Liver (tissue), 9 donors: ENCODE measurements around the gene TRIL. TPM values are rescaled to one million over a fixed set of nuclear protein-coding genes. Genes with fewer than 3 reads are reported as not detected.

Source experiments
- DNase-seq: peaks from one replicate; pipeline ENCODE4 v3.0.0-alpha.2; 2017; ENCODE audit warnings: low spot score
- H3K27ac ChIP-seq, 2 donors: one replicate each; pipeline ENCODE4 v1.7.0; 2013; ENCODE audit warnings: inconsistent platforms in 2 of 2, low read length in 2 of 2, control low read depth in 1 of 2, low read depth in 1 of 2, mild to moderate bottlenecking in 1 of 2
- H3K27me3 ChIP-seq, 4 donors: one replicate each; pipeline versions ENCODE4 v1.6.1 to v1.7.0; 2013; ENCODE audit warnings: low read length in 3 of 4, inconsistent platforms in 1 of 4, mild to moderate bottlenecking in 1 of 4, moderate library complexity in 1 of 4; ENCODE audit not compliant: control insufficient read depth in 4 of 4, insufficient read depth in 4 of 4
- H3K36me3 ChIP-seq, 4 donors: one replicate each; pipeline versions ENCODE4 v1.6.1 to v1.7.0; 2013; ENCODE audit warnings: low read length in 3 of 4, mild to moderate bottlenecking in 3 of 4, low read depth in 1 of 4, moderate library complexity in 1 of 4; ENCODE audit not compliant: control insufficient read depth in 4 of 4, insufficient read depth in 3 of 4
- H3K4me1 ChIP-seq, 4 donors: one replicate each; pipeline versions ENCODE4 v1.6.1 to v1.7.0; 2013; ENCODE audit warnings: low read length in 3 of 4, mild to moderate bottlenecking in 3 of 4, moderate library complexity in 1 of 4; ENCODE audit not compliant: control insufficient read depth in 4 of 4, insufficient read depth in 4 of 4
- H3K4me3 ChIP-seq, 3 donors: one replicate each; pipeline versions ENCODE4 v1.6.1 to v1.7.0; 2013; ENCODE audit warnings: low read length in 3 of 3, control low read depth in 1 of 3, low read depth in 1 of 3, mild to moderate bottlenecking in 1 of 3
- H3K9ac ChIP-seq, 2 donors: one replicate each; pipeline ENCODE4 v1.7.0; 2013; ENCODE audit warnings: low read length in 2 of 2, mild to moderate bottlenecking in 2 of 2, moderate library complexity in 2 of 2, control low read depth in 1 of 2, low read depth in 1 of 2
- H3K9me3 ChIP-seq, 4 donors: one replicate each; pipeline versions ENCODE4 v1.6.1 to v1.7.0; 2013; ENCODE audit warnings: low read length in 3 of 4; ENCODE audit not compliant: control insufficient read depth in 4 of 4
- FOXA1 ChIP-seq: IDR thresholded peaks from 2 replicates; pipeline ENCODE4 v1.6.1; 2016; ENCODE audit warnings: antibody characterized with exemption
- FOXA2 ChIP-seq: IDR thresholded peaks from 2 replicates; pipeline ENCODE4 v1.6.1; 2016; ENCODE audit warnings: antibody characterized with exemption
- GABPA ChIP-seq, 2 donors: IDR thresholded peaks in 1 of 2; conservative IDR thresholded peaks in 1 of 2; 2 replicates each; pipeline ENCODE4 v1.6.1; 2016; ENCODE audit warnings: antibody characterized with exemption in 2 of 2, mild to moderate bottlenecking in 1 of 2, moderate library complexity in 1 of 2
- HNF4A ChIP-seq, 2 donors: conservative IDR thresholded peaks; 2 replicates each; pipeline ENCODE4 v1.6.1; 2016; ENCODE audit warnings: antibody characterized with exemption in 2 of 2, mild to moderate bottlenecking in 2 of 2
- MAX ChIP-seq: IDR thresholded peaks from 2 replicates; pipeline ENCODE4 v1.6.1; 2016; ENCODE audit warnings: antibody characterized with exemption
- RAD21 ChIP-seq, 2 donors: IDR thresholded peaks; 2 replicates each; pipeline ENCODE4 v1.6.1; 2016; ENCODE audit warnings: antibody characterized with exemption in 2 of 2, mild to moderate bottlenecking in 2 of 2
- RXRA ChIP-seq, 2 donors: IDR thresholded peaks; 2 replicates each; pipeline ENCODE4 v1.6.1; 2017 to 2018; ENCODE audit warnings: antibody characterized with exemption in 2 of 2, mild to moderate bottlenecking in 1 of 2
- SP1 ChIP-seq: IDR thresholded peaks from 2 replicates; pipeline ENCODE4 v1.6.1; 2018; ENCODE audit warnings: antibody characterized with exemption, mild to moderate bottlenecking
- YY1 ChIP-seq: IDR thresholded peaks from 2 replicates; pipeline ENCODE4 v1.6.1; 2016; ENCODE audit warnings: antibody characterized with exemption, mild to moderate bottlenecking
- WGBS: extraction: QIAGEN DNeasy Blood & Tissue Kit; methylation state at CpG from one replicate; pipeline ENCODE4 v1.1.7; 2013; 5-methylcytosine and 5-hydroxymethylcytosine counted together
- polyA plus RNA-seq, 2 donors: library from polyadenylated mRNA; stranded (reverse) in 1 of 2; unstranded in 1 of 2; fragments of 200-250 nt in 1 of 2; fragments of >200 nt in 1 of 2; fragmentation: Nextera tagmentation in 1 of 2; extraction: Ambion mirVana in 1 of 2; gene quantifications; one replicate each; pipeline versions ENCODE4 v1.2.1 to v1.2.3, GENCODE V29; 2013 to 2015
- total RNA-seq, 2 donors: library from RNA; depleted of rRNA; stranded (reverse); fragments of >200 nt; gene quantifications; one replicate each; pipeline ENCODE4 v1.2.3, GENCODE V29; 2014
- TF ChIP-seq, protein P1 (sequence below): IDR thresholded peaks from 2 replicates; pipeline ENCODE4 v1.6.1; 2016; ENCODE audit warnings: antibody characterized with exemption, mild to moderate bottlenecking
- TF ChIP-seq, protein P2 (sequence below): fragments of 150-350 bp; IDR thresholded peaks from 2 replicates; pipeline ENCODE4 v1.5.1; 2017; ENCODE audit warnings: improper control_type of control experiment, low read depth, low read length; ENCODE audit not compliant: missing input control
- donor health status: healthy.
- donor health status: healthy.
- donor health status: healthy.
- donor health status: healthy.
- donor health status: healthy.

The TRIL gene
- total and polyA plus RNA-seq, 4 donors, result 0.06 to 0.67 (median 0.35) TPM

DNA sequence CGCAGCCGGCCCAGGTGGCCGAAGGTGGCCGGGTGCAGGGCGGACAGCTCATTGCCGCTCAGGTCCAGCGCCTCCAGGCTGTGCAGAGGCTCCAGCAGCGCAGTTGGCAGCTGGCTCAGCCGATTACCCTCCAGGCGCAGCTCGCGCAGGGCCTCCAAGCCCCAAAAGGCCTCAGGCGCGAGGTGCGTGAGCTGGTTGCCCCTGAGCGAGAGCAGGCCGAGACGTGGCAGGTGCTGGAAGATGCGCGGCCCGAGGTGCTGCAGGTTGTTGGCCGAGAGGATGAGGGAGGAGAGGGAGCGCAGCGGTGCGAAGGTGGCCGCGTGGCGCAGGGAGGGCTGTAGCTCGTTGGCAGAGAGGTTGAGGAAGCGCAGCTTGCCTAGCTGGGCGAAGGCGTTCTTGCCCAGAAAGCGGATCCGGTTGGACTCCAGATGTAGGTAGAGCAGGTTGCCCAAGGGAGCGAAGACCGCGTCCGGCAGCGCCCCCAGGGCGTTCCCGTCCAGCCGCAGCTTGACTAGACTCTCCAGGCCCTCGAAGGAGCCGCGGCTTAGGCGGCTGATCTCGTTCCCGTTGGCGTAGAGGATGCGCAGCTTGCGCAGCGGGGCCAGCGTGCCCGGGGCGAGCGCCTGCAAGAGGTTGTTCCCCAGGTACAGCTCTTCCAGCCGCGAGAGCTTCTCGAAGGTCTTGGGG is 923 bp downstream of the TRIL start (continued):
- TF ChIP-seq MAX (no peak), RXRA (IDR thresholded peaks at IDR 0.05) (no peak)
- TF ChIP-seq, protein P1, sequence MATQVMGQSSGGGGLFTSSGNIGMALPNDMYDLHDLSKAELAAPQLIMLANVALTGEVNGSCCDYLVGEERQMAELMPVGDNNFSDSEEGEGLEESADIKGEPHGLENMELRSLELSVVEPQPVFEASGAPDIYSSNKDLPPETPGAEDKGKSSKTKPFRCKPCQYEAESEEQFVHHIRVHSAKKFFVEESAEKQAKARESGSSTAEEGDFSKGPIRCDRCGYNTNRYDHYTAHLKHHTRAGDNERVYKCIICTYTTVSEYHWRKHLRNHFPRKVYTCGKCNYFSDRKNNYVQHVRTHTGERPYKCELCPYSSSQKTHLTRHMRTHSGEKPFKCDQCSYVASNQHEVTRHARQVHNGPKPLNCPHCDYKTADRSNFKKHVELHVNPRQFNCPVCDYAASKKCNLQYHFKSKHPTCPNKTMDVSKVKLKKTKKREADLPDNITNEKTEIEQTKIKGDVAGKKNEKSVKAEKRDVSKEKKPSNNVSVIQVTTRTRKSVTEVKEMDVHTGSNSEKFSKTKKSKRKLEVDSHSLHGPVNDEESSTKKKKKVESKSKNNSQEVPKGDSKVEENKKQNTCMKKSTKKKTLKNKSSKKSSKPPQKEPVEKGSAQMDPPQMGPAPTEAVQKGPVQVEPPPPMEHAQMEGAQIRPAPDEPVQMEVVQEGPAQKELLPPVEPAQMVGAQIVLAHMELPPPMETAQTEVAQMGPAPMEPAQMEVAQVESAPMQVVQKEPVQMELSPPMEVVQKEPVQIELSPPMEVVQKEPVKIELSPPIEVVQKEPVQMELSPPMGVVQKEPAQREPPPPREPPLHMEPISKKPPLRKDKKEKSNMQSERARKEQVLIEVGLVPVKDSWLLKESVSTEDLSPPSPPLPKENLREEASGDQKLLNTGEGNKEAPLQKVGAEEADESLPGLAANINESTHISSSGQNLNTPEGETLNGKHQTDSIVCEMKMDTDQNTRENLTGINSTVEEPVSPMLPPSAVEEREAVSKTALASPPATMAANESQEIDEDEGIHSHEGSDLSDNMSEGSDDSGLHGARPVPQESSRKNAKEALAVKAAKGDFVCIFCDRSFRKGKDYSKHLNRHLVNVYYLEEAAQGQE, result no peak

- H3K4me1 ChIP-seq, result peaks cover 12 to 30% (median 22%) of the 10 kb centered on the region in 4 donors
- WGBS, result 1% methylated on average over 39 of the region's 39 CpGs
- no peak overlapping the region for H3K9ac ChIP-seq
- DNase-seq, result peak; percentile 40
- H3K9me3 ChIP-seq, result peaks cover 0 to 14% (median 0%) of the 10 kb centered on the region in 4 donors
- peak overlapping the region in 2 of 3 donors; percentile 22 to 61 for H3K4me3 ChIP-seq
- peaks cover 0 to 3% (median 0%) of the 10 kb centered on the region in 4 donors for H3K27me3 ChIP-seq
- TF ChIP-seq FOXA1 (no peak), FOXA2 (no peak), GABPA (IDR thresholded peaks at IDR 0.05 in 1 of 2, conservative IDR thresholded peaks at IDR 0.05 in 1 of 2) (no peak), HNF4A (conservative IDR thresholded peaks at IDR 0.05) (no peak), RAD21 (IDR thresholded peaks at IDR 0.05) (peak; percentile 48 to 73), YY1 (peak; percentile 51)
- TF ChIP-seq, protein P2, sequence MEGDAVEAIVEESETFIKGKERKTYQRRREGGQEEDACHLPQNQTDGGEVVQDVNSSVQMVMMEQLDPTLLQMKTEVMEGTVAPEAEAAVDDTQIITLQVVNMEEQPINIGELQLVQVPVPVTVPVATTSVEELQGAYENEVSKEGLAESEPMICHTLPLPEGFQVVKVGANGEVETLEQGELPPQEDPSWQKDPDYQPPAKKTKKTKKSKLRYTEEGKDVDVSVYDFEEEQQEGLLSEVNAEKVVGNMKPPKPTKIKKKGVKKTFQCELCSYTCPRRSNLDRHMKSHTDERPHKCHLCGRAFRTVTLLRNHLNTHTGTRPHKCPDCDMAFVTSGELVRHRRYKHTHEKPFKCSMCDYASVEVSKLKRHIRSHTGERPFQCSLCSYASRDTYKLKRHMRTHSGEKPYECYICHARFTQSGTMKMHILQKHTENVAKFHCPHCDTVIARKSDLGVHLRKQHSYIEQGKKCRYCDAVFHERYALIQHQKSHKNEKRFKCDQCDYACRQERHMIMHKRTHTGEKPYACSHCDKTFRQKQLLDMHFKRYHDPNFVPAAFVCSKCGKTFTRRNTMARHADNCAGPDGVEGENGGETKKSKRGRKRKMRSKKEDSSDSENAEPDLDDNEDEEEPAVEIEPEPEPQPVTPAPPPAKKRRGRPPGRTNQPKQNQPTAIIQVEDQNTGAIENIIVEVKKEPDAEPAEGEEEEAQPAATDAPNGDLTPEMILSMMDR, result peak; percentile 40
- H3K36me3 ChIP-seq, result no peaks in the 10 kb centered on the region
- H3K27ac ChIP-seq, result no peak overlapping the region
These were observed 1.5 kb downstream of the TRIL start for GRCh38 chr7:28956608-28957063.

GRCh38 chr7:28955718-28956607 is 2.2 kb downstream of the TRIL start:
- no peaks in the 10 kb centered on the region for H3K36me3 ChIP-seq
- peaks cover 0 to 3% (median 0%) of the 10 kb centered on the region in 4 donors for H3K27me3 ChIP-seq
- H3K4me3 ChIP-seq, result peak overlapping the region; percentile 22 to 61 (median 39)
- peak; percentile 78 for DNase-seq
- 8% methylated on average over 104 of the region's 104 CpGs for WGBS
- TF ChIP-seq FOXA1, result no peak
- peak in 1 of 2 donors; percentile 21 for TF ChIP-seq RXRA (IDR thresholded peaks at IDR 0.05)
- peak; percentile 66 for TF ChIP-seq SP1
- peak in 1 of 2 donors; percentile 6 for TF ChIP-seq HNF4A (conservative IDR thresholded peaks at IDR 0.05)
- peak; percentile 11 to 58 for TF ChIP-seq RAD21 (IDR thresholded peaks at IDR 0.05)
- TF ChIP-seq, protein P2, result peak; percentile 72
- peaks cover 0 to 14% (median 0%) of the 10 kb centered on the region in 4 donors for H3K9me3 ChIP-seq
- no peak overlapping the region for H3K9ac ChIP-seq
- peaks cover 12 to 30% (median 22%) of the 10 kb centered on the region in 4 donors for H3K4me1 ChIP-seq
- H3K27ac ChIP-seq, result peak overlapping the region in 1 of 2 donors; percentile 25
